Smooth muscle cell (in vitro differentiated cells): ENCODE data around the gene STX16. TPM values are rescaled to one million over a fixed set of nuclear protein-coding genes. Genes with fewer than 3 reads are reported as not detected.

Experiments used
- DNase-seq: peaks from one replicate; lab custom pipeline; 2025; ENCODE audit not compliant: unreplicated experiment; lab: John Stamatoyannopoulos, UW
- H2AFZ ChIP-seq: fragments of 200-600 bp; sonication (generic); 2 replicates; pipeline ENCODE4 v1.6.0; 2016; ENCODE audit warnings: antibody characterized with exemption, low read depth, mild to moderate bottlenecking
- H3F3A ChIP-seq: fragments of 200-600 bp; sonication (generic); 2 replicates; pipeline ENCODE4 v1.6.0; 2017; ENCODE audit warnings: antibody characterized with exemption, low read depth
- H3K27ac ChIP-seq: fragments of 200-600 bp; sonication (generic); 2 replicates; pipeline ENCODE4 v1.5.1; 2016; ENCODE audit warnings: low read depth, mild to moderate bottlenecking
- H3K27me3 ChIP-seq: fragments of 200-600 bp; sonication (generic); 2 replicates; pipeline ENCODE4 v1.6.1; 2016; ENCODE audit warnings: low read depth, mild to moderate bottlenecking
- H3K36me3 ChIP-seq: fragments of 200-600 bp; sonication (generic); 2 replicates; pipeline ENCODE4 v1.5.1; 2016; ENCODE audit warnings: low read depth
- H3K4me1 ChIP-seq: fragments of 200-600 bp; sonication (generic); 2 replicates; pipeline ENCODE4 v1.5.1; 2016; ENCODE audit warnings: low read depth
- H3K4me2 ChIP-seq: fragments of 200-600 bp; sonication (generic); 2 replicates; pipeline ENCODE4 v1.6.0; 2016; ENCODE audit warnings: mild to moderate bottlenecking
- H3K4me3 ChIP-seq: fragments of 200-600 bp; sonication (generic); 2 replicates; pipeline ENCODE4 v1.5.1; 2016; ENCODE audit warnings: mild to moderate bottlenecking
- H3K79me2 ChIP-seq: fragments of 200-600 bp; sonication (generic); 2 replicates; pipeline ENCODE4 v1.6.0; 2016; ENCODE audit warnings: low read depth, mild to moderate bottlenecking
- H3K9ac ChIP-seq: fragments of 200-600 bp; sonication (generic); 2 replicates; pipeline ENCODE4 v1.6.0; 2016; ENCODE audit warnings: low read depth
- H3K9me3 ChIP-seq: fragments of 200-600 bp; sonication (generic); replicated peaks from 2 replicates; pipeline ENCODE4 v1.5.1; 2016; ENCODE audit warnings: low read depth
- H4K20me1 ChIP-seq: fragments of 200-600 bp; sonication (generic); 2 replicates; pipeline ENCODE4 v1.6.0; 2016; ENCODE audit warnings: low read depth
- WGBS: methylation state at CpG from one replicate; pipeline ENCODE4 v1.1.7; 2016; ENCODE audit warnings: low lambda C conversion rate; 5-methylcytosine and 5-hydroxymethylcytosine counted together
- polyA plus RNA-seq: library from polyadenylated mRNA; unstranded; fragments of >200 nt; fragmentation: Nextera tagmentation; extraction: Ambion mirVana; gene quantifications from 2 replicates; pipeline ENCODE4 v1.2.1, GENCODE V29; 2016
- total RNA-seq: library from RNA; depleted of rRNA; stranded (reverse); fragments of >200 nt; gene quantifications from 2 replicates; pipeline ENCODE4 v1.2.3, GENCODE V29; 2014
- TF ChIP-seq, protein P1 (sequence below): fragments of 200-600 bp; sonication (generic); IDR thresholded peaks from 2 replicates; pipeline ENCODE4 v1.5.1; 2017; ENCODE audit warnings: borderline replicate concordance, mild to moderate bottlenecking, antibody characterized with exemption; ENCODE audit not compliant: insufficient read depth, poor library complexity, severe bottlenecking

STX16 gene
- total and polyA plus RNA-seq, 2 experiments from 2014 or later: 22.5 to 35.8 TPM

- DNase-seq: no peak
- H2AFZ ChIP-seq: no peak overlapping the region
- 87% methylated on average over 27 of the region's 27 CpGs for WGBS
- H4K20me1 ChIP-seq: no peaks in the 10 kb centered on the region
- no peaks in the 10 kb centered on the region for H3K27me3 ChIP-seq
- H3K4me3 ChIP-seq: no peak overlapping the region
- no peaks in the 10 kb centered on the region for H3K4me1 ChIP-seq
- no peaks in the 10 kb centered on the region for H3F3A ChIP-seq
- no peak overlapping the region for H3K4me2 ChIP-seq
- H3K27ac ChIP-seq: no peak overlapping the region
- TF ChIP-seq, protein P1, sequence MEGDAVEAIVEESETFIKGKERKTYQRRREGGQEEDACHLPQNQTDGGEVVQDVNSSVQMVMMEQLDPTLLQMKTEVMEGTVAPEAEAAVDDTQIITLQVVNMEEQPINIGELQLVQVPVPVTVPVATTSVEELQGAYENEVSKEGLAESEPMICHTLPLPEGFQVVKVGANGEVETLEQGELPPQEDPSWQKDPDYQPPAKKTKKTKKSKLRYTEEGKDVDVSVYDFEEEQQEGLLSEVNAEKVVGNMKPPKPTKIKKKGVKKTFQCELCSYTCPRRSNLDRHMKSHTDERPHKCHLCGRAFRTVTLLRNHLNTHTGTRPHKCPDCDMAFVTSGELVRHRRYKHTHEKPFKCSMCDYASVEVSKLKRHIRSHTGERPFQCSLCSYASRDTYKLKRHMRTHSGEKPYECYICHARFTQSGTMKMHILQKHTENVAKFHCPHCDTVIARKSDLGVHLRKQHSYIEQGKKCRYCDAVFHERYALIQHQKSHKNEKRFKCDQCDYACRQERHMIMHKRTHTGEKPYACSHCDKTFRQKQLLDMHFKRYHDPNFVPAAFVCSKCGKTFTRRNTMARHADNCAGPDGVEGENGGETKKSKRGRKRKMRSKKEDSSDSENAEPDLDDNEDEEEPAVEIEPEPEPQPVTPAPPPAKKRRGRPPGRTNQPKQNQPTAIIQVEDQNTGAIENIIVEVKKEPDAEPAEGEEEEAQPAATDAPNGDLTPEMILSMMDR: no peak
- no peak overlapping the region for H3K9ac ChIP-seq
- no peaks in the 10 kb centered on the region for H3K79me2 ChIP-seq
- H3K9me3 ChIP-seq: no peaks in the 10 kb centered on the region
- H3K36me3 ChIP-seq: peaks cover 13% of the 10 kb centered on the region
Measured at GRCh38 chr20:58698741-58699622, 47.9 kb downstream of the STX16 start.

GRCh38 chr20:58699623-58700107 lies 48.6 kb downstream of the STX16 start:
- Histone ChIP-seq H3K4me1 (no peaks in the 10 kb centered on the region), H3K4me2 (no peak overlapping the region), H3K27me3 (no peaks in the 10 kb centered on the region), H3K9me3 (no peaks in the 10 kb centered on the region), H2AFZ (no peak overlapping the region), H3K79me2 (no peaks in the 10 kb centered on the region), H3F3A (no peaks in the 10 kb centered on the region), H4K20me1 (no peaks in the 10 kb centered on the region), H3K36me3 (peaks cover 13% of the 10 kb centered on the region), H3K9ac (no peak overlapping the region), H3K27ac (no peak overlapping the region), H3K4me3 (no peak overlapping the region)
- TF ChIP-seq, protein P1: no peak
- DNase-seq: no peak
- WGBS: 85% methylated on average over 9 of the region's 9 CpGs

DNA sequence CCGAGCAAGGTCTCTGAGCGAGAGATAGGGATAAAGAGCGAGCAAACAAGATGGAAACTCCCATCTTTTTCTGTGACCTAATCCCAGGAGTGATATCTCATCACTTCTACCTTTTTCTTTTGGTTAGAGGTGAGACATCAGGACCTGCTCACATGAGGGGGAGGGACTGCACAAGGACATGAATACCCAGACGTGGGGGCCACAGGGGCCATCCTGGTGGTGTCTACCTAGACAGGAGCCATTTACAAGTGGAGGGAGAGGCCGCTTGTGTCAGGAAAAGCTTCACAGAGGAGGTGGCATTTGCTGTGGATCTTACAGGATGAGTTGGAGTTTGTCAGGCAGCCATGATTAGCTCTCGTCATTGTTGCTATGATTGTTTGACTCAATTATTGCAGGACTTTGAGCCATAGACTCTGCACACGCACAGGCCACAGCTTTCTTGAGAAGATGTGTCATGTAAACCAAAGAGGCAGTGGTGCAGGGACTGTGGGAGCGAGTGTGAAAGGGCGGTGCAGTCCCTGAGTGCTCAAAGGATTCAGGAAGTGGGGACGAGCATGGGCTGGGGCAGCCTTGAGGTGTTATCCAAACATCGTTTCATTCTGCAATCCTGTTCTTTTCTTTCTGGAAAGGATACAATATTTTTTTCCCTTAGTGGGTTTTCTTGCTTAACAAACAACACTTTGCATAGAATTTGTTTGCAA lies 49.2 kb downstream of the STX16 start:
- H3K27ac ChIP-seq: no peak overlapping the region
- H2AFZ ChIP-seq: no peak overlapping the region
- H3K4me3 ChIP-seq: no peak overlapping the region
- no peaks in the 10 kb centered on the region for H3K79me2 ChIP-seq
- no peaks in the 10 kb centered on the region for H3F3A ChIP-seq
- TF ChIP-seq, protein P1: no peak
- no peak for DNase-seq
- no peak overlapping the region for H3K9ac ChIP-seq
- WGBS: 96% methylated on average over 11 of the region's 11 CpGs
- peaks cover 13% of the 10 kb centered on the region for H3K36me3 ChIP-seq
- no peaks in the 10 kb centered on the region for H4K20me1 ChIP-seq
- H3K9me3 ChIP-seq: no peaks in the 10 kb centered on the region
- H3K4me2 ChIP-seq: no peak overlapping the region
- H3K4me1 ChIP-seq: no peaks in the 10 kb centered on the region
- H3K27me3 ChIP-seq: no peaks in the 10 kb centered on the region
